Peyer's patch (tissue), 4 donors: ENCODE data around the gene ZNF33A. TPM values are rescaled to one million over a fixed set of nuclear protein-coding genes. Genes with fewer than 3 reads are reported as not detected.
"Not testable (repeated sequence)": the region's sequence is repeated elsewhere in the genome, so short reads cannot be mapped to it uniquely, and the experiment has no call there.

Experiments used
- DNase-seq, 3 donors: peaks; one replicate each; pipeline ENCODE4 v3.0.0-alpha.2; 2017 to 2019
- H3K27ac ChIP-seq, 4 donors: fragments of 200-600 bp; sonication (generic); one replicate each; pipeline ENCODE4 v1.5.1; 2016 to 2019
- H3K27me3 ChIP-seq, 2 donors: fragments of 200-600 bp; sonication (generic); one replicate each; pipeline ENCODE4 v1.5.1; 2019
- H3K36me3 ChIP-seq, 3 donors: fragments of 200-600 bp; sonication (generic); one replicate each; pipeline ENCODE4 v1.5.1; 2016 to 2019
- H3K4me1 ChIP-seq, 4 donors: fragments of 200-600 bp; sonication (generic); one replicate each; pipeline ENCODE4 v1.5.1; 2016 to 2019
- H3K4me3 ChIP-seq, 4 donors: fragments of 200-600 bp; sonication (generic); 1 replicate in 3 of 4; 2 replicates in 1 of 4; pipeline ENCODE4 v1.5.1; 2016 to 2019; ENCODE audit warnings: mild to moderate bottlenecking in 1 of 4
- H3K9me3 ChIP-seq, 4 donors: fragments of 200-600 bp; sonication (generic); one replicate each; pipeline ENCODE4 v1.5.1; 2016 to 2019; ENCODE audit warnings: mild to moderate bottlenecking in 1 of 4
- CTCF ChIP-seq, 6 experiments: fragments of 450-650 bp in 4 of 6; fragments of 200-600 bp in 2 of 6; sonication (generic) in 1 of 6; IDR thresholded peaks; one replicate each; pipeline ENCODE4 v1.5.1; 2017 to 2019; ENCODE audit warnings: antibody characterized with exemption in 6 of 6, mild to moderate bottlenecking in 3 of 6, moderate library complexity in 1 of 6
- POLR2A ChIP-seq, 2 donors: fragments of 450-650 bp; IDR thresholded peaks; one replicate each; pipeline ENCODE4 v1.5.1; 2017; ENCODE audit warnings: antibody characterized with exemption in 2 of 2, mild to moderate bottlenecking in 2 of 2, moderate library complexity in 2 of 2
- total RNA-seq, 4 donors: library from RNA; depleted of rRNA; stranded (reverse); fragments of >200 nt; gene quantifications; one replicate each; pipeline ENCODE4 v1.1.0, GENCODE V29; 2016

ZNF33A gene
- total RNA-seq, 4 donors from 2014 or later = 33.8 to 62.3 (median 37.4) TPM

GRCh38 chr10:38072552-38072951 lies 62.1 kb downstream of the ZNF33A start:
- no peak for TF ChIP-seq POLR2A (IDR thresholded peaks at IDR 0.05)
- no peak for TF ChIP-seq CTCF (IDR thresholded peaks at IDR 0.05)
- H3K4me1 ChIP-seq = no peaks in the 10 kb centered on the region
- H3K4me3 ChIP-seq = no peak overlapping the region
- no peaks in the 10 kb centered on the region for H3K36me3 ChIP-seq
- no peak overlapping the region for H3K27ac ChIP-seq
- DNase-seq = no peak
- H3K27me3 ChIP-seq = no peaks in the 10 kb centered on the region
- H3K9me3 ChIP-seq = peaks cover 0 to 7% (median 2%) of the 10 kb centered on the region in 4 donors

DNA sequence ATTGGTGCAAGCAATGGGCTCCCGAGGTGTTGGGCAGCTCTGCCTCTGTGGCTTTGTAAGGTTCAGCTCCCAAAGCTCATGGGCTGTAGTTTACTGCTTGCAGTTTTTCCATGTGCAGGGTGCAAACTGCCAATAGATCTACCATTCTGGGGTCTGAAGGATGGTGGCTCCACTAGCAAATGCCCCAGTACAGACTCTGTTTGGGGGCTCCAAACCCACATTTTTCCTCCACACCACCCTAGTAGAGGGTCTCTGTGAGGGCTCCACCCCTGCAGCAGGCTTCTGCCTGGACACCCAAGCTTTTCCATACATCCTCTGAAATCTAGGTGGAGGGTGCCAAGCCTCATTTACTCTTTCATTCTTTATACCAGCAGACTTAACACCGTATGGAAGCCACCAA lies 66.2 kb downstream of the ZNF33A start:
- TF ChIP-seq POLR2A (IDR thresholded peaks at IDR 0.05) = no peak
- no peak for TF ChIP-seq CTCF (IDR thresholded peaks at IDR 0.05)
- no peaks in the 10 kb centered on the region for H3K27me3 ChIP-seq
- no peak for DNase-seq
- no peaks in the 10 kb centered on the region for H3K4me1 ChIP-seq
- no peaks in the 10 kb centered on the region for H3K36me3 ChIP-seq
- no peak overlapping the region for H3K4me3 ChIP-seq
- H3K9me3 ChIP-seq = peaks cover 0 to 7% (median 2%) of the 10 kb centered on the region in 4 donors
- H3K27ac ChIP-seq = no peak overlapping the region

- peak overlapping the region in 2 of 4 donors; percentile 93 to 95 for H3K4me3 ChIP-seq
- H3K27me3 ChIP-seq, DNase-seq, H3K9me3 ChIP-seq, H3K4me1 ChIP-seq, H3K27ac ChIP-seq: not testable (repeated sequence)
- peaks cover 0 to 27% (median 3%) of the 10 kb centered on the region in 3 donors for H3K36me3 ChIP-seq
Measured at GRCh38 chr10:38093318-38093717, 82.8 kb downstream of the ZNF33A start.

GRCh38 chr10:38093816-38094157 lies 83.3 kb downstream of the ZNF33A start:
- Histone ChIP-seq H3K27me3 (no peaks in the 10 kb centered on the region), H3K36me3 (peaks cover 0 to 31% (median 3%) of the 10 kb centered on the region in 3 donors), H3K27ac (peak overlapping the region; percentile 59 to 87 (median 80)), H3K4me3 (peak overlapping the region; percentile 72 to 95 (median 91)), H3K9me3 (no peaks in the 10 kb centered on the region), H3K4me1 (peaks cover 0 to 8% (median 5%) of the 10 kb centered on the region in 4 donors)
- TF ChIP-seq CTCF (IDR thresholded peaks at IDR 0.05) = no peak
- TF ChIP-seq POLR2A (IDR thresholded peaks at IDR 0.05) = no peak
- DNase-seq = no peak

DNA sequence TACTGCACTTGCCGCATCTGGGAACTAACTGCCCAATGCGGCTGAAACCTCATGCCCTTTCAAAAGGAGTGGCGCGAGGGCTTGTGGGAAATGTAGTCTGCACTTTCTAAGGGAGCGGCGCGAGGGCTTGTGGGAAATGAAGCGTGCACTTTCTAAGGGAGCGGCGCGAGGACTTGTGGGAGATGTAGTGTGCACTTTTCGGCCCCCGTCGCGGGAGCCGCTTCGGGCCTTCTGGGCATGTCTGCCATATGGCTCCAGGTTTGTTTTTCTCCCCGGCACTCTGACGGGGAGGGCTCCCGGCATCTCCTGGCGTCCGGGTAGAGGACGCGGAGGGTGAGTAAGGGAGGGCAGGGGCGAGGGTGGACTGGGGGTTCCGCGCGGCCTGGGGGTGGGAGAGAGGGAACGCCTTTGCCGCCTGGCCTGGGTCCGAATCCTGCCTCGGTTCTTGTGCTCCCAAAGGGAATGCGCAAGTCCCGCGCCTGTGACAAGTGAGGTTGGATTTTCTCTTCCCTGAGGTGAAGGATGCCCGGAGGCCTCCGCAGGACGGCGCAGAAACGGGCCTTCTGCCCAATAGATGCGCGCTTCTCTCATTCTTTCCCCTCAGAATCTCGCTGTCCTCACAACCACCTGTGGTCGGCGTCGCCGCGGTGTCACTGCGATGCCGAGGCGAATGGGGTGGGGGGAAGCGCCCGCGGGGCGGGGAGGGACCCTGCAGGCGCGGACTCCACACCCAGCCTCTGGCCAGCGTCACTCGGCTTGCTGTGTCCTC lies 83.9 kb downstream of the ZNF33A start, which contains the start of gene ZNF37A:
TSS of gene ZNF37A (plus strand) at position 180 of the 769 bp plus-strand sequence. CDS start 2,281 bp downstream, outside the sequence.
- H3K4me3 ChIP-seq = peak within 1 kb of the TSS; percentile 72 to 95 (median 91)
- H3K36me3 ChIP-seq = peaks cover 0 to 36% (median 3%) of the 10 kb centered on the region in 3 donors
- peak; percentile 93 to 98 (median 98) for DNase-seq
- H3K27ac ChIP-seq = peak within 1 kb of the TSS; percentile 79 to 91 (median 84)
- H3K4me1 ChIP-seq = peaks cover 0 to 8% (median 5%) of the 10 kb centered on the region in 4 donors
- TF ChIP-seq POLR2A (IDR thresholded peaks at IDR 0.05) (peak; percentile 23 to 69), CTCF (IDR thresholded peaks at IDR 0.05) (peak in 1 of 6 experiments; percentile 17)
- no peaks in the 10 kb centered on the region for H3K9me3 ChIP-seq
- H3K27me3 ChIP-seq = no peaks in the 10 kb centered on the region

DNA sequence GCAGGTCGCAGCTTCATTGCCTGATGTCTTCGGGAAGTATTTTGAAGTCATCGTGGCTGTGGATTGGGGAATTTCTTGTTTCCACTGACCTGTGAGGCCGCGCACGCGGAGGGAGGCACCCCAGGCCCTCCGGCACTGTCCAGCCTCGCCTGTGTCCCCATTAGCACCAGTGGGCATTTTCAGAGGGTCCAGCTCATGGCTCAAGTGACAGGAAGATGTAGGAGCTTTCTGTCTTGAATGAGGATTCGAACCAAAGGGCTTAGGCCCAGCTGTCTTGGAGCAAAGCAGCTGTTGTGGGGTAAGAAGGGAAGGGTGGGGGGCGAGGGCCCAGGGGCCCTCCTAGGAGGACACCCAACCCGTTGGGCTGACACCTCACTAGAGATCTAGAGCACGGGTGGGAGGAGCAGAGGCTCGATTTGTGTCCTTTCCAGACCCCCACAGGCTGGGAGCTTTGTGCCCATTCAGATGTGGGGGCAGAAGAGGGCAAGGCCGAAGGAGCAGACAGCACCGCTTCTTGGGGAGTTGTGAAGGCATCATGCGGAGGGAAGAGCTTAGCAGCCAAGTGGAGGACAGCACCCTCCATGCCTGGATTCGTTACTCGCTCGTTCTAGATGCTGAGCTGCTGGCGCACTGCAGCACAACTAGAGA lies 84.6 kb downstream of the ZNF33A start:
- H3K27me3 ChIP-seq = no peaks in the 10 kb centered on the region
- H3K4me3 ChIP-seq = peak overlapping the region; percentile 72 to 95 (median 91)
- peak overlapping the region; percentile 79 to 91 (median 84) for H3K27ac ChIP-seq
- DNase-seq = no peak
- no peak for TF ChIP-seq CTCF (IDR thresholded peaks at IDR 0.05)
- TF ChIP-seq POLR2A (IDR thresholded peaks at IDR 0.05) = no peak
- peaks cover 0 to 43% (median 3%) of the 10 kb centered on the region in 3 donors for H3K36me3 ChIP-seq
- H3K4me1 ChIP-seq = peaks cover 0 to 8% (median 5%) of the 10 kb centered on the region in 4 donors
- H3K9me3 ChIP-seq = peaks cover 0 to 2% (median 0%) of the 10 kb centered on the region in 4 donors
